Suppressor macrophage (primary cell): Measurements from ENCODE around the gene RPS19.

Source experiments
- DNase-seq, 4 experiments: peaks; one replicate each; pipeline ENCODE4 v3.0.0-alpha.2; 2020 to 2022

Gene RPS19

GRCh38 chr19:41915021-41915775 is 55.1 kb downstream of the RPS19 start:
- no peak for DNase-seq

GRCh38 chr19:41915776-41916414 is 55.8 kb downstream of the RPS19 start:
- DNase-seq, result no peak

- DNase-seq, result no peak
Measured at GRCh38 chr19:41917676-41918075, 57.6 kb downstream of the RPS19 start.

- no peak for DNase-seq
Measured at GRCh38 chr19:41918095-41918494, 58.0 kb downstream of the RPS19 start.

GRCh38 chr19:41918653-41919244 is 58.7 kb downstream of the RPS19 start:
- no peak for DNase-seq

GRCh38 chr19:41919948-41920712 is 60.1 kb downstream of the RPS19 start:
- DNase-seq, result no peak

GRCh38 chr19:41920882-41921576 is 61.0 kb downstream of the RPS19 start:
- peak in 2 of 4 experiments; percentile 12 to 23 for DNase-seq

- DNase-seq, result no peak
Measured at GRCh38 chr19:41921577-41922576, 61.8 kb downstream of the RPS19 start.
